MM.1S (cell line): ENCODE results near the gene ITGB2.

Experiments
- CTCF ChIP-seq: fragments of 300-600 bp; sonication (generic); IDR thresholded peaks from 2 replicates; pipeline ENCODE4 v1.5.1; 2016; ENCODE audit warnings: antibody characterized with exemption, low read length, mixed read lengths
- EZH2 ChIP-seq: fragments of 300-600 bp; sonication (generic); optimal IDR thresholded peaks from 2 replicates; pipeline ENCODE3; 2017; ENCODE audit warnings: low read depth, mild to moderate bottlenecking, antibody characterized with exemption, low read length, mixed read lengths
- EZH2phosphoT487 ChIP-seq: fragments of 300-600 bp; sonication (generic); IDR thresholded peaks from 2 replicates; pipeline ENCODE4 v1.6.1; 2018; ENCODE audit warnings: antibody characterized with exemption, low read length

GRCh38 chr21:44931501-44932407 is 11.1 kb upstream of the ITGB2 start:
- TF ChIP-seq CTCF (no peak), EZH2phosphoT487 (no peak; the same call in none of the 2 replicates), EZH2 (peak; percentile 98)
